H1 (cell line): Measurements from ENCODE around the gene NECAB3. TPM values are rescaled to one million over a fixed set of nuclear protein-coding genes. Genes with fewer than 3 reads are reported as not detected.

ENCODE experiments used
- CTCF ChIA-PET: fragments of 300-600 bp; sonication (Branson Sonifier 250); formaldehyde crosslinking; loops from one replicate; lab custom pipeline; 2021; ENCODE audit not compliant: partially characterized antibody; lab: Charles Lee
- POLR2A ChIA-PET: fragments of 300-600 bp; sonication (Branson Sonifier 250); formaldehyde crosslinking; loops from one replicate; lab custom pipeline; 2021; ENCODE audit warnings: inconsistent platforms; ENCODE audit not compliant: partially characterized antibody; lab: Charles Lee
- DNase-seq, 2 experiments: peaks; one replicate each; pipeline versions ENCODE4 v3.0.0 to v3.0.0-alpha.2; 2010 to 2022; ENCODE audit warnings: low spot score in 2 of 2, low read depth in 1 of 2, mixed read lengths in 1 of 2
- FAIRE-seq: peaks from 2 replicates; lab custom pipeline; 2011; peaks lifted over from hg19 to GRCh38; lab: Jason Lieb, UNC
- H2AFZ ChIP-seq: 2 replicates; pipeline ENCODE4 v1.8.1; 2012; ENCODE audit warnings: low read length, inconsistent platforms
- H2AK5ac ChIP-seq: 2 replicates; pipeline ENCODE4 v1.6.1; 2013; ENCODE audit warnings: low read depth, low read length
- H2BK120ac ChIP-seq: replicated peaks from 2 replicates; pipeline ENCODE3; 2013; ENCODE audit warnings: low read depth, low read length, inconsistent platforms
- H2BK12ac ChIP-seq: 2 replicates; pipeline ENCODE4 v1.6.1; 2013; ENCODE audit warnings: low read depth, low read length
- H2BK15ac ChIP-seq: 2 replicates; pipeline ENCODE4 v1.6.1; 2013; ENCODE audit warnings: low read length
- H2BK20ac ChIP-seq: 2 replicates; pipeline ENCODE4 v1.6.1; 2013; ENCODE audit warnings: low read length
- H2BK5ac ChIP-seq: 2 replicates; pipeline ENCODE4 v1.6.1; 2013; ENCODE audit warnings: low read depth, low read length
- H3K14ac ChIP-seq: 2 replicates; pipeline ENCODE4 v1.6.1; 2013; ENCODE audit warnings: inconsistent platforms; ENCODE audit not compliant: insufficient read length
- H3K18ac ChIP-seq: 2 replicates; pipeline ENCODE4 v1.6.1; 2013; ENCODE audit warnings: low read length; ENCODE audit errors: extremely low read depth
- H3K23ac ChIP-seq: 2 replicates; pipeline ENCODE4 v1.6.1; 2013; ENCODE audit warnings: inconsistent platforms; ENCODE audit not compliant: insufficient read length
- H3K23me2 ChIP-seq: 2 replicates; pipeline ENCODE4 v1.6.1; 2013; ENCODE audit warnings: low read depth, low read length
- H3K27ac ChIP-seq: 2 replicates; pipeline ENCODE4 v1.6.1; 2011; ENCODE audit warnings: low read depth, low read length, inconsistent platforms
- H3K27me3 ChIP-seq, 4 experiments: replicated peaks in 1 of 4; 1 replicate in 1 of 4; 2 replicates in 3 of 4; pipeline versions ENCODE4 v1.6.1 to v1.8.1; 2011 to 2013; ENCODE audit warnings: low read length in 3 of 4, mild to moderate bottlenecking in 3 of 4, inconsistent platforms in 2 of 4, mixed read lengths in 2 of 4, moderate library complexity in 1 of 4; ENCODE audit not compliant: control insufficient read depth in 3 of 4, insufficient read depth in 3 of 4; ENCODE audit errors: extremely low read depth in 1 of 4
- H3K36me3 ChIP-seq, 4 experiments: 2 replicates each; pipeline versions ENCODE4 v1.6.1 to v1.8.1; 2011 to 2013; ENCODE audit warnings: mild to moderate bottlenecking in 4 of 4, low read length in 3 of 4, moderate library complexity in 2 of 4, control low read depth in 1 of 4, inconsistent platforms in 1 of 4; ENCODE audit not compliant: insufficient read depth in 4 of 4, control insufficient read depth in 2 of 4
- H3K4ac ChIP-seq: replicated peaks from 2 replicates; pipeline ENCODE3; 2013; ENCODE audit warnings: low read length, low read depth, mixed read lengths, inconsistent platforms; ENCODE audit not compliant: insufficient read length
- H3K4me1 ChIP-seq, 4 experiments: replicated peaks in 1 of 4; 1 replicate in 1 of 4; 2 replicates in 3 of 4; pipeline versions ENCODE4 v1.6.1 to v1.8.1; 2011 to 2013; ENCODE audit warnings: low read length in 3 of 4, inconsistent platforms in 2 of 4, mixed read lengths in 1 of 4; ENCODE audit not compliant: insufficient read depth in 4 of 4, control insufficient read depth in 3 of 4
- H3K4me2 ChIP-seq, 2 experiments: 2 replicates each; pipeline versions ENCODE4 v1.6.1 to v1.8.1; 2011 to 2013; ENCODE audit warnings: low read depth in 2 of 2, low read length in 2 of 2, control low read depth in 1 of 2, inconsistent platforms in 1 of 2, mild to moderate bottlenecking in 1 of 2; ENCODE audit not compliant: insufficient read depth in 1 of 2
- H3K4me3 ChIP-seq, 4 experiments: fragments of 200-600, 300-600 bp in 1 of 4; sonication (generic), shearing (Covaris generic), sonication (Bioruptor Twin) in 1 of 4; 2 replicates each; pipeline versions ENCODE4 v1.5.1 to v1.8.1; 2011 to 2016; ENCODE audit warnings: low read length in 4 of 4, low read depth in 3 of 4, control low read depth in 2 of 4, inconsistent platforms in 2 of 4, mild to moderate bottlenecking in 2 of 4, mixed read lengths in 1 of 4, moderate library complexity in 1 of 4; ENCODE audit not compliant: insufficient read depth in 2 of 4; ENCODE audit errors: extremely low read depth in 1 of 4
- H3K56ac ChIP-seq: replicated peaks from 2 replicates; pipeline ENCODE3; 2013; ENCODE audit warnings: low read depth, mild to moderate bottlenecking, mixed read lengths, low read length, inconsistent platforms; ENCODE audit not compliant: insufficient read length
- H3K79me1 ChIP-seq: 2 replicates; pipeline ENCODE4 v1.6.1; 2013; ENCODE audit warnings: low read depth, low read length, control low read depth
- H3K79me2 ChIP-seq, 2 experiments: 2 replicates each; pipeline versions ENCODE4 v1.6.1 to v1.8.1; 2012 to 2013; ENCODE audit warnings: low read length in 2 of 2, mild to moderate bottlenecking in 2 of 2, inconsistent platforms in 1 of 2; ENCODE audit not compliant: insufficient read depth in 2 of 2, control insufficient read depth in 1 of 2
- H3K9ac ChIP-seq, 4 experiments: replicated peaks in 1 of 4; 1 replicate in 1 of 4; 2 replicates in 3 of 4; pipeline versions ENCODE4 v1.6.1 to v1.8.1; 2011 to 2013; ENCODE audit warnings: low read depth in 3 of 4, low read length in 3 of 4, control low read depth in 2 of 4, mild to moderate bottlenecking in 2 of 4, moderate library complexity in 2 of 4, inconsistent platforms in 1 of 4; ENCODE audit errors: extremely low read depth in 1 of 4
- H3K9me3 ChIP-seq, 2 experiments: 2 replicates each; pipeline versions ENCODE4 v1.6.1 to v1.8.1; 2012 to 2013; ENCODE audit warnings: mild to moderate bottlenecking in 2 of 2, moderate library complexity in 2 of 2, control low read depth in 1 of 2, inconsistent platforms in 1 of 2, low read depth in 1 of 2, low read length in 1 of 2, mixed read lengths in 1 of 2; ENCODE audit not compliant: insufficient read depth in 2 of 2
- H4K20me1 ChIP-seq, 2 experiments: replicated peaks in 1 of 2; 2 replicates each; pipeline versions ENCODE3 to v1.8.1; 2011 to 2013; ENCODE audit warnings: inconsistent platforms in 2 of 2, low read length in 2 of 2, mild to moderate bottlenecking in 1 of 2; ENCODE audit not compliant: insufficient read depth in 2 of 2, control insufficient read depth in 1 of 2
- H4K5ac ChIP-seq: 2 replicates; pipeline ENCODE4 v1.6.1; 2013; ENCODE audit warnings: low read length, low read depth, mixed read lengths, inconsistent platforms; ENCODE audit not compliant: insufficient read length
- H4K8ac ChIP-seq: 2 replicates; pipeline ENCODE4 v1.8.0; 2013; ENCODE audit warnings: mild to moderate bottlenecking, moderate library complexity, low read length, inconsistent platforms; ENCODE audit not compliant: insufficient read depth; ENCODE audit errors: extremely low read depth
- H4K91ac ChIP-seq: replicated peaks from 2 replicates; pipeline ENCODE3; 2013; ENCODE audit warnings: low read length, mixed read lengths, inconsistent platforms; ENCODE audit not compliant: insufficient read length
- CBX8 ChIP-seq: fragments of 300-800, 300-1000 bp; sonication (generic); IDR thresholded peaks from 2 replicates; pipeline ENCODE4 v1.7.1; 2016; ENCODE audit warnings: low read depth, low read length, borderline replicate concordance
- EZH2 ChIP-seq: fragments of 200-600 bp; sonication (generic); IDR thresholded peaks from 2 replicates; pipeline ENCODE4 v1.7.1; 2012; ENCODE audit warnings: low read depth, mild to moderate bottlenecking, moderate library complexity, low read length, inconsistent platforms; ENCODE audit not compliant: severe bottlenecking
- GTF2F1 ChIP-seq: IDR thresholded peaks from 2 replicates; pipeline ENCODE4 v1.6.1; 2012; ENCODE audit warnings: low read depth, low read length, improper control_type of control experiment, borderline replicate concordance
- HDAC2 ChIP-seq, 2 experiments: fragments of 300-600 bp in 1 of 2; sonication (generic) in 1 of 2; IDR thresholded peaks; 2 replicates each; pipeline ENCODE4 v1.6.1; 2011 to 2012; ENCODE audit warnings: low read depth in 2 of 2, low read length in 2 of 2, mild to moderate bottlenecking in 2 of 2, moderate library complexity in 2 of 2, borderline replicate concordance in 1 of 2, inconsistent platforms in 1 of 2
- HDAC6 ChIP-seq: IDR thresholded peaks from one replicate; pipeline ENCODE4 v1.7.1; 2012; ENCODE audit warnings: low read depth, mild to moderate bottlenecking, inconsistent platforms, low read length, moderate library complexity
- KDM1A ChIP-seq: fragments of 200-600, 300-600 bp; sonication (generic); IDR thresholded peaks from 2 replicates; pipeline ENCODE4 v1.7.1; 2016; ENCODE audit warnings: mild to moderate bottlenecking, low read length, borderline replicate concordance
- RNF2 ChIP-seq: fragments of 200-900, 300-1000 bp; sonication (generic); IDR thresholded peaks from 2 replicates; pipeline ENCODE4 v1.7.1; 2016; ENCODE audit warnings: borderline replicate concordance, low read depth, mild to moderate bottlenecking, antibody characterized with exemption, low read length; ENCODE audit not compliant: poor library complexity, severe bottlenecking; ENCODE audit errors: missing control alignments
- RXRA ChIP-seq: IDR thresholded peaks from 2 replicates; pipeline ENCODE4 v1.6.1; 2011; ENCODE audit warnings: low read depth, mild to moderate bottlenecking, low read length, moderate library complexity; ENCODE audit not compliant: insufficient read depth
- SIX5 ChIP-seq: IDR thresholded peaks from 2 replicates; pipeline ENCODE4 v1.6.1; 2011; ENCODE audit warnings: mild to moderate bottlenecking, low read depth, low read length
- SP1 ChIP-seq: IDR thresholded peaks from 2 replicates; pipeline ENCODE4 v1.6.1; 2011; ENCODE audit warnings: low read depth, low read length
- WGBS, 2 experiments: shearing (Covaris generic) in 1 of 2; methylation state at CpG; one replicate each; pipeline versions ENCODE4 v1.1.6 to v1.1.7; 2013 to 2015; ENCODE audit warnings: low lambda C conversion rate in 2 of 2, mixed read lengths in 2 of 2, inconsistent platforms in 1 of 2, low coverage in 1 of 2, missing lambda C conversion rate in 1 of 2; ENCODE audit not compliant: insufficient replicate concordance in 2 of 2, insufficient coverage in 1 of 2, insufficient read length in 1 of 2; ENCODE audit errors: extremely low coverage in 1 of 2, missing lambda C conversion rate in 1 of 2; 5-methylcytosine and 5-hydroxymethylcytosine counted together
- polyA plus RNA-seq, 7 experiments: library from polyadenylated mRNA; depleted of rRNA in 3 of 7; stranded (reverse) in 5 of 7; unstranded in 2 of 7; fragments of >200 nt in 5 of 7; fragments of 200-250 nt in 2 of 7; gene quantifications; 1 replicate in 5 of 7; 2 replicates in 1 of 7; 4 replicates in 1 of 7; pipeline versions ENCODE4 v1.2.1 to v1.2.3, GENCODE V29; 2011 to 2013; ENCODE audit warnings: missing spikeins in 2 of 7, mixed read lengths in 2 of 7
- total RNA-seq: library from RNA; stranded (reverse); fragmentation: NEBNext Ultra II Directional; extraction: Animal tissue kit (Norgen Biotek cat#: 25700); gene quantifications from 2 replicates; pipeline ENCODE4 v1.2.1, GENCODE V29; 2021

Gene NECAB3
- total and polyA plus RNA-seq, 2 of the 8 experiments (the other 6 are each of a cell fraction or from before 2014, with no cell fraction given) = 20.5 to 46.2 TPM

DNA sequence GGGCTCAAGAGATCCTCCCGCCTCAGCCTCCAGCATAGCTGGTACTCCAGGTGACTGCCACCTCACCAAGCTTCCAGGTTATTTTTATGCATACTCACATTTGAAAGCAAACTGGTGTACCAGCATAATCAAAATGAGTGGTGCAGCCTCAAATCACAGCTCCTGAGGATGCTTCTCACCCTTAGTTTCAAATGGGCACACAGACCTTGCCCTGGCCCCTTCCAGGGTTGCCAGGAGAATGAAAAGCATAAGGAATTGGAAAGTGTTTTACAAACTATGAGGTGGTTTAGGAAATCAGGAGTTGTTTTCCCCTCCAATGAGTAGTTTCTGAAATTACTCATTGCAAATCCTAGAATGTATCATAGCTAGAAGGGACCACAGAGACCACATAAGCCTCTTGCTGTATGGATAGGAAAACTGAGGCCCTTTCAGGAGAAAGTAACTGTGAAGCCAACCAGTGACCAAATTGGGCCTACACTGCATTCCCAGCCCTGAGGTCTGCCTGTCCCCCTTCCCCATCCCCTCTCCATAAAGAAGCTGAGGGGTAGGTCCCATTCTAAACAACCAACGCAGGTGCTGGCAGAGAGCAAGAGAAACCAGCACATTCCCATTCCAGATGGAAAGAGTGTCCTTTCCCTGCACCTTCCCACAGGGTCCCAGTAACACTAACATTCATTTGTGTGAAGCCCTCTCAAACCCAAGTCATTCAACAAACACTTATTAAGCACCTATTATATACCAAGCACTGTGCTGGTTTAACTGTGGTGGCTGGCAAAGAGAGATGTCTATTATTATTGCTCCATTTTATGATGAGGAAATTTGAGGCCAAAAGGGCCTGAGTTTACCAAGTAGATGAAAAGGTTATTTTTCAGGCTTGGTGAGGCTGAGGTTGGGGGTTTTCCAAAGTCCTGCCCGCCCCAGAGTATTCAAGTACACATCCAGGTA lies 14.0 kb upstream of the NECAB3 start:
- no peak for DNase-seq
- H3K9me3 ChIP-seq = no peaks in the 10 kb centered on the region
- H2BK120ac ChIP-seq = no peak overlapping the region
- H3K18ac ChIP-seq = no peak overlapping the region
- H2AK5ac ChIP-seq = no peak overlapping the region
- H4K8ac ChIP-seq = no peak overlapping the region; the same call in 1 of the 2 replicates
- no peak overlapping the region for H3K4me2 ChIP-seq
- H2BK5ac ChIP-seq = no peak overlapping the region
- no peak overlapping the region for H3K4me3 ChIP-seq
- H4K20me1 ChIP-seq = peaks cover 7 to 14% of the 10 kb centered on the region in 2 experiments
- H3K9ac ChIP-seq = no peak overlapping the region
- H2BK20ac ChIP-seq = no peak overlapping the region
- peaks cover 0 to 4% (median 0%) of the 10 kb centered on the region in 4 experiments; a peak in 1 of 8 replicates for H3K36me3 ChIP-seq
- no peak overlapping the region for H3K14ac ChIP-seq
- no peak overlapping the region for H4K91ac ChIP-seq
- H3K27me3 ChIP-seq = peaks cover 0 to 9% (median 2%) of the 10 kb centered on the region in 4 experiments; a peak in 4 of 7 replicates
- peaks cover 12% of the 10 kb centered on the region for H3K79me1 ChIP-seq
- H3K4ac ChIP-seq = no peak overlapping the region
- peaks cover 4 to 26% (median 16%) of the 10 kb centered on the region in 4 experiments for H3K4me1 ChIP-seq
- no peak overlapping the region for H2AFZ ChIP-seq
- no peak overlapping the region for H3K27ac ChIP-seq
- WGBS, 2 experiments = 88% methylated on average over 3 of the region's 3 CpGs; no CpG with 5 or more reads in 1 of the 2 experiments
- H3K79me2 ChIP-seq = peaks cover 0 to 24% of the 10 kb centered on the region in 2 experiments; a peak in 3 of 4 replicates
- no peak for FAIRE-seq
- H4K5ac ChIP-seq = no peak overlapping the region
- H3K23ac ChIP-seq = no peak overlapping the region
- ChIA-PET CTCF (interaction anchor here (1.6 to 1.8 kb wide), 2 partner anchors 15 to 53 kb away, joined by 4 to 5 read pairs; no protein-coding TSS in a partner anchor), POLR2A (interaction anchor here (1.5 to 2.8 kb wide), 4 partner anchors 10 to 44 kb away, joined by 3 to 10 read pairs (median 6); partner anchors contain the start of genes NECAB3 and ZNF341)
- 0 out of 2 replicates have a peak overlapping the region, but pooled peaks have one; percentile 34 for H2BK15ac ChIP-seq
- H3K23me2 ChIP-seq = peaks cover 9% of the 10 kb centered on the region
- no peak overlapping the region for H2BK12ac ChIP-seq
- H3K56ac ChIP-seq = no peak overlapping the region
- no peak for TF ChIP-seq HDAC6
- TF ChIP-seq HDAC2 (IDR thresholded peaks at IDR 0.05; ENCODE audit: borderline replicate concordance in 1 of 2, low read depth in 2 of 2, low read length in 2 of 2) = no peak
- no peak for TF ChIP-seq EZH2
- TF ChIP-seq CBX8 = no peak
- no peak for TF ChIP-seq SP1
- no peak for TF ChIP-seq KDM1A
- TF ChIP-seq RNF2 = no peak
- no peak for TF ChIP-seq RXRA
- no peak for TF ChIP-seq SIX5
- TF ChIP-seq GTF2F1 = no peak
